GM23338 (cell line): ENCODE measurements around the gene PLPP4. TPM values are rescaled to one million over a fixed set of nuclear protein-coding genes. Genes with fewer than 3 reads are reported as not detected.

Experiments
- ATAC-seq: fragments of 200-7000 bp; cut with Tn5 transposase; 3 replicates; pipeline ENCODE4 v1.9.1; 2020
- DNase-seq: peaks from one replicate; pipeline ENCODE4 v3.0.0-alpha.2; 2015; ENCODE audit warnings: low spot score
- H2AFZ ChIP-seq: fragments of 200-600 bp; sonication (generic); 2 replicates; pipeline ENCODE4 v1.8.0; 2016; ENCODE audit warnings: antibody characterized with exemption, mild to moderate bottlenecking, moderate library complexity
- H3F3A ChIP-seq: fragments of 200-600 bp; sonication (generic); replicated peaks from 2 replicates; pipeline ENCODE4 v1.8.0; 2017; ENCODE audit warnings: antibody characterized with exemption, mixed run types, low read depth
- H3K27ac ChIP-seq: fragments of 200-600 bp; sonication (generic); 2 replicates; pipeline ENCODE4 v1.6.1; 2016; ENCODE audit warnings: low read depth
- H3K27me3 ChIP-seq: fragments of 200-600 bp; sonication (generic); 2 replicates; pipeline ENCODE4 v1.8.0; 2016; ENCODE audit warnings: mild to moderate bottlenecking, mixed run types, moderate library complexity; ENCODE audit not compliant: insufficient read depth
- H3K36me3 ChIP-seq: fragments of 200-600 bp; sonication (generic); 2 replicates; pipeline ENCODE4 v1.8.0; 2016; ENCODE audit warnings: mild to moderate bottlenecking; ENCODE audit not compliant: insufficient read depth
- H3K4me1 ChIP-seq: fragments of 200-600 bp; sonication (generic); 2 replicates; pipeline ENCODE4 v1.8.0; 2016; ENCODE audit warnings: mild to moderate bottlenecking, moderate library complexity; ENCODE audit not compliant: insufficient read depth
- H3K4me2 ChIP-seq: fragments of 200-600 bp; sonication (generic); 2 replicates; pipeline ENCODE4 v1.7.1; 2017; ENCODE audit warnings: mixed run types
- H3K4me3 ChIP-seq: fragments of 200-600 bp; sonication (generic); 2 replicates; pipeline ENCODE4 v1.6.1; 2016; ENCODE audit warnings: mixed run types
- H3K79me2 ChIP-seq: fragments of 200-600 bp; sonication (generic); replicated peaks from 2 replicates; pipeline ENCODE4 v1.8.0; 2017; ENCODE audit warnings: mild to moderate bottlenecking; ENCODE audit not compliant: insufficient read depth
- H3K9me2 ChIP-seq: fragments of 200-600 bp; sonication (generic); 2 replicates; pipeline ENCODE4 v1.8.0; 2017; ENCODE audit not compliant: insufficient read depth
- H4K20me1 ChIP-seq: fragments of 200-600 bp; sonication (generic); replicated peaks from 2 replicates; pipeline ENCODE4 v1.8.0; 2017; ENCODE audit warnings: mild to moderate bottlenecking; ENCODE audit not compliant: insufficient read depth
- H3K27ac Mint-ChIP-seq: 2 replicates; pipeline ENCODE4 v1.8.0; 2020; ENCODE audit warnings: inconsistent platforms, mild to moderate bottlenecking, moderate library complexity, mixed read lengths
- H3K27me3 Mint-ChIP-seq: 3 replicates; pipeline ENCODE4 v1.8.0; 2022; ENCODE audit warnings: low read depth, mild to moderate bottlenecking, moderate library complexity, mixed read lengths, inconsistent platforms; ENCODE audit not compliant: insufficient read depth, poor library complexity
- H3K36me3 Mint-ChIP-seq: 3 replicates; pipeline ENCODE4 v1.8.0; 2021; ENCODE audit warnings: low read depth, mild to moderate bottlenecking, inconsistent platforms, moderate library complexity, mixed read lengths
- H3K4me1 Mint-ChIP-seq: 3 replicates; pipeline ENCODE4 v1.8.0; 2020; ENCODE audit warnings: mild to moderate bottlenecking, inconsistent platforms, mixed read lengths
- H3K4me3 Mint-ChIP-seq: 3 replicates; pipeline ENCODE4 v1.8.0; 2021; ENCODE audit warnings: moderate library complexity, mild to moderate bottlenecking, inconsistent platforms, mixed read lengths
- H3K9me3 Mint-ChIP-seq: 3 replicates; pipeline ENCODE4 v1.8.0; 2020; ENCODE audit warnings: moderate library complexity, mild to moderate bottlenecking, inconsistent platforms, mixed read lengths
- CREB1 ChIP-seq: fragments of 250-450 bp; sonication (Bioruptor Pico); IDR thresholded peaks from 2 replicates; pipeline ENCODE4 v1.5.0; 2020; ENCODE audit warnings: low read depth, mild to moderate bottlenecking, moderate library complexity
- CTCF ChIP-seq, 2 experiments: fragments of 200-600 bp in 1 of 2; sonication (generic) in 1 of 2; conservative IDR thresholded peaks; 2 replicates each; pipeline versions ENCODE4 v1.5.1 to v1.6.1; 2016 to 2017; ENCODE audit warnings: antibody characterized with exemption in 2 of 2, low read depth in 2 of 2, mild to moderate bottlenecking in 2 of 2, moderate library complexity in 1 of 2
- ETS1 ChIP-seq: IDR thresholded peaks from 2 replicates; pipeline ENCODE4 v1.6.1; 2016; ENCODE audit warnings: antibody characterized with exemption
- EZH2 ChIP-seq: fragments of 200-600 bp; sonication (generic); IDR thresholded peaks from one replicate; pipeline ENCODE4 v1.8.0; 2017; ENCODE audit warnings: antibody characterized with exemption, mild to moderate bottlenecking, low read depth; ENCODE audit not compliant: unreplicated experiment
- EZH2phosphoT487 ChIP-seq: fragments of 200-600 bp; sonication (generic); IDR thresholded peaks from one replicate; pipeline ENCODE4 v1.8.1; 2018; ENCODE audit warnings: antibody characterized with exemption; ENCODE audit not compliant: unreplicated experiment
- JUNB ChIP-seq: IDR thresholded peaks from one replicate; pipeline ENCODE4 v1.6.1; 2016; ENCODE audit warnings: antibody characterized with exemption; ENCODE audit not compliant: unreplicated experiment
- NANOG ChIP-seq: IDR thresholded peaks from 2 replicates; pipeline ENCODE4 v1.6.1; 2016; ENCODE audit warnings: antibody characterized with exemption, borderline replicate concordance
- POLR2AphosphoS5 ChIP-seq: IDR thresholded peaks from 2 replicates; pipeline ENCODE4 v1.6.1; 2016; ENCODE audit warnings: antibody characterized with exemption, low read depth
- REST ChIP-seq: IDR thresholded peaks from one replicate; pipeline ENCODE4 v1.6.1; 2018; ENCODE audit warnings: antibody characterized with exemption; ENCODE audit not compliant: unreplicated experiment
- STAT1 ChIP-seq: IDR thresholded peaks from one replicate; pipeline ENCODE4 v1.6.1; 2016; ENCODE audit warnings: antibody characterized with exemption; ENCODE audit not compliant: unreplicated experiment
- ZNF114 ChIP-seq: fragments of 250-450 bp; sonication (Bioruptor Pico); IDR thresholded peaks from 2 replicates; pipeline ENCODE4 v1.5.0; 2020; ENCODE audit warnings: mild to moderate bottlenecking, moderate library complexity
- ZNF331 ChIP-seq: fragments of 250-450 bp; sonication (Bioruptor Pico); IDR thresholded peaks from 2 replicates; pipeline ENCODE4 v1.5.0; 2020; ENCODE audit warnings: low read depth, mild to moderate bottlenecking, moderate library complexity
- ZNF462 ChIP-seq: fragments of 250-450 bp; sonication (Bioruptor Pico); IDR thresholded peaks from 2 replicates; pipeline ENCODE4 v1.5.0; 2020; ENCODE audit warnings: mild to moderate bottlenecking, moderate library complexity
- polyA plus RNA-seq: library from polyadenylated mRNA; unstranded; fragments of >200 nt; fragmentation: Nextera tagmentation; extraction: Ambion mirVana; gene quantifications from 2 replicates; pipeline ENCODE4 v1.2.1, GENCODE V29; 2016
- total RNA-seq: library from RNA; depleted of rRNA; stranded (reverse); fragments of >200 nt; shearing (Covaris generic); gene quantifications from 2 replicates; pipeline ENCODE4 v1.2.3, GENCODE V29; 2014

Gene PLPP4
- total and polyA plus RNA-seq, 2 experiments from 2014 or later = 0.24 to 0.31 TPM

- Histone ChIP-seq H4K20me1 (no peaks in the 10 kb centered on the region), H3K27ac (no peak overlapping the region), H3K4me1 (no peaks in the 10 kb centered on the region; the same call in 1 of the 2 replicates), H2AFZ (no peak overlapping the region), H3F3A (no peaks in the 10 kb centered on the region), H3K4me2 (no peak overlapping the region), H3K9me2 (0 out of 2 replicates have a peak, but pooled peaks cover 4% of the 10 kb centered on the region), H3K36me3 (no peaks in the 10 kb centered on the region), H3K4me3 (no peak overlapping the region), H3K27me3 (no peaks in the 10 kb centered on the region), H3K79me2 (no peaks in the 10 kb centered on the region)
- Mint-ChIP-seq H3K36me3 (no peaks in the 10 kb centered on the region), H3K9me3 (no peaks in the 10 kb centered on the region), H3K27me3 (no peaks in the 10 kb centered on the region), H3K4me1 (no peaks in the 10 kb centered on the region), H3K27ac (no peak overlapping the region), H3K4me3 (no peak overlapping the region)
- ATAC-seq (no peak), DNase-seq (no peak)
- no peak for TF ChIP-seq STAT1
- no peak for TF ChIP-seq CREB1 (CRISPR knock-in tag)
- TF ChIP-seq ETS1 = no peak
- no peak for TF ChIP-seq CTCF (conservative IDR thresholded peaks at IDR 0.05; ENCODE audit: low read depth in 2 of 2)
- TF ChIP-seq ZNF114 = no peak
- no peak for TF ChIP-seq EZH2phosphoT487
- no peak for TF ChIP-seq ZNF462 (CRISPR knock-in tag)
- no peak for TF ChIP-seq POLR2AphosphoS5
- no peak for TF ChIP-seq NANOG
- TF ChIP-seq JUNB = no peak
- TF ChIP-seq EZH2 = no peak
- TF ChIP-seq REST = no peak
- no peak for TF ChIP-seq ZNF331
Measured at GRCh38 chr10:120437541-120437940, 19.5 kb upstream of the PLPP4 start.
